ENCODE results near the gene SNED1. TPM values are rescaled to one million over a fixed set of nuclear protein-coding genes. Genes with fewer than 3 reads are reported as not detected.

SNED1 gene
- total and polyA plus RNA-seq, 12 donors, result 3.9 to 12.7 (median 6.3) TPM

- Histone ChIP-seq H3K4me1 (peaks cover 0 to 6% (median 0%) of the 10 kb centered on the region in 9 donors), H3K4me3 (no peak overlapping the region), H3K36me3 (peaks cover 0 to 60% (median 31%) of the 10 kb centered on the region in 9 donors), H3K27me3 (no peaks in the 10 kb centered on the region), H3K9me3 (no peaks in the 10 kb centered on the region), H3K27ac (no peak overlapping the region)
- ATAC-seq, result no peak
- TF ChIP-seq CTCF (IDR thresholded peaks at IDR 0.05), result no peak
- 97% methylated on average over 4 of the region's 4 CpGs for WGBS, 2 donors
- intact Hi-C loops (cut with DNase I), result no loop called here
- no peak for DNase-seq
Measured at GRCh38 chr2:241084856-241085444, 86.5 kb downstream of the SNED1 start.

- no peaks in the 10 kb centered on the region for H3K27me3 ChIP-seq
- no peak for DNase-seq
- TF ChIP-seq CTCF (IDR thresholded peaks at IDR 0.05), result no peak
- peaks cover 0 to 87% (median 53%) of the 10 kb centered on the region in 9 donors for H3K36me3 ChIP-seq
- H3K9me3 ChIP-seq, result no peaks in the 10 kb centered on the region
- WGBS, 2 donors, result 96 to 97% methylated on average over 29 of the region's 29 CpGs
- no peaks in the 10 kb centered on the region for H3K4me1 ChIP-seq
- H3K4me3 ChIP-seq, result no peak overlapping the region
- intact Hi-C loops (cut with DNase I), result no loop called here
- ATAC-seq, result no peak
- no peak overlapping the region for H3K27ac ChIP-seq
Measured at GRCh38 chr2:241087420-241088268, 89.2 kb downstream of the SNED1 start.

GRCh38 chr2:241088376-241088775, 90.0 kb downstream of the SNED1 start:
- TF ChIP-seq CTCF (IDR thresholded peaks at IDR 0.05), result no peak
- DNase-seq, result no peak
- Histone ChIP-seq H3K9me3 (no peaks in the 10 kb centered on the region), H3K27ac (peak overlapping the region in 1 of 10 donors; percentile 26), H3K4me1 (no peaks in the 10 kb centered on the region), H3K27me3 (no peaks in the 10 kb centered on the region), H3K36me3 (peaks cover 0 to 94% (median 57%) of the 10 kb centered on the region in 9 donors), H3K4me3 (no peak overlapping the region)
- ATAC-seq, result no peak
- 88 to 91% methylated on average over 8 of the region's 8 CpGs for WGBS, 2 donors
- intact Hi-C loops (cut with DNase I), result no loop called here

GRCh38 chr2:241088791-241089732, 90.6 kb downstream of the SNED1 start:
- H3K27ac ChIP-seq, result peak overlapping the region in 1 of 10 donors; percentile 26
- intact Hi-C loops (cut with DNase I), result no loop called here
- peaks cover 0 to 100% (median 63%) of the 10 kb centered on the region in 9 donors for H3K36me3 ChIP-seq
- DNase-seq (no peak), ATAC-seq (peak in 2 of 8 donors; percentile 22 to 35)
- H3K27me3 ChIP-seq, result no peaks in the 10 kb centered on the region
- H3K4me3 ChIP-seq, result no peak overlapping the region
- no peaks in the 10 kb centered on the region for H3K4me1 ChIP-seq
- H3K9me3 ChIP-seq, result no peaks in the 10 kb centered on the region
- TF ChIP-seq CTCF (IDR thresholded peaks at IDR 0.05), result no peak
- 76 to 78% methylated on average over 20 of the region's 20 CpGs for WGBS, 2 donors
